Caco-2 (cell line): ENCODE measurements around the gene CUEDC2. TPM values are rescaled to one million over a fixed set of nuclear protein-coding genes. Genes with fewer than 3 reads are reported as not detected.

ENCODE experiments used
- BruUV-seq: library from RNA; stranded (reverse); fragments of 400-500 nt; replicated peaks from 2 replicates; lab custom pipeline; 2021; lab: Mats Ljungman, UMichigan
- CTCF ChIA-PET: fragments of 300-600 bp; sonication (Branson Sonifier 250); formaldehyde crosslinking; loops from one replicate; lab custom pipeline; 2022; ENCODE audit warnings: antibody characterized with exemption; lab: Charles Lee
- POLR2A ChIA-PET: fragments of 300-600 bp; sonication (Branson Sonifier 250); formaldehyde crosslinking; loops from one replicate; lab custom pipeline; 2022; ENCODE audit warnings: antibody characterized with exemption; lab: Charles Lee
- DNase-seq, 2 experiments: peaks; one replicate each; pipeline versions ENCODE4 v3.0.0 to v3.0.0-alpha.2; 2020 to 2022
- H3K27me3 ChIP-seq: replicated peaks from 2 replicates; pipeline ENCODE4 v1.6.0; 2011; ENCODE audit warnings: low read length; ENCODE audit not compliant: control insufficient read depth, insufficient read depth
- H3K36me3 ChIP-seq: 2 replicates; pipeline ENCODE4 v1.5.1; 2011; ENCODE audit warnings: low read length; ENCODE audit not compliant: control insufficient read depth, insufficient read depth
- H3K4me1 ChIP-seq: fragments of 250-450 bp; sonication (Bioruptor Pico); 2 replicates; pipeline ENCODE4 v1.5.1; 2020; ENCODE audit warnings: mild to moderate bottlenecking
- H3K4me3 ChIP-seq: 2 replicates; pipeline ENCODE4 v1.5.1; 2011; ENCODE audit warnings: low read depth, mild to moderate bottlenecking, control low read depth, low read length
- H3K9me3 ChIP-seq: fragments of 250-450 bp; sonication (Bioruptor Pico); 2 replicates; pipeline ENCODE4 v1.5.1; 2020; ENCODE audit warnings: mild to moderate bottlenecking, moderate library complexity
- H3K27ac Mint-ChIP-seq: one replicate; pipeline ENCODE4 v1.8.0; 2022; ENCODE audit warnings: mixed read lengths; ENCODE audit not compliant: unreplicated experiment
- H3K27me3 Mint-ChIP-seq: one replicate; pipeline ENCODE4 v1.8.0; 2022; ENCODE audit warnings: mixed read lengths; ENCODE audit not compliant: insufficient read depth, unreplicated experiment
- H3K36me3 Mint-ChIP-seq: one replicate; pipeline ENCODE4 v1.8.0; 2022; ENCODE audit warnings: mild to moderate bottlenecking, mixed read lengths; ENCODE audit not compliant: insufficient read depth, unreplicated experiment
- H3K4me1 Mint-ChIP-seq: one replicate; pipeline ENCODE4 v1.8.0; 2022; ENCODE audit warnings: low read depth, mixed read lengths; ENCODE audit not compliant: unreplicated experiment
- H3K4me3 Mint-ChIP-seq: one replicate; pipeline ENCODE4 v1.8.0; 2022; ENCODE audit warnings: mild to moderate bottlenecking, moderate library complexity, mixed read lengths; ENCODE audit not compliant: unreplicated experiment
- H3K9me3 Mint-ChIP-seq: one replicate; pipeline ENCODE4 v1.8.0; 2022; ENCODE audit warnings: mixed read lengths; ENCODE audit not compliant: unreplicated experiment
- CTCF ChIP-seq, 2 experiments: fragments of 200-600 bp in 1 of 2; IDR thresholded peaks; 1 replicate in 1 of 2; 2 replicates in 1 of 2; pipeline versions ENCODE4 v1.5.1 to v1.8.0; 2011 to 2022; ENCODE audit warnings: antibody characterized with exemption in 1 of 2, control low read depth in 1 of 2, inconsistent platforms in 1 of 2, low read depth in 1 of 2, low read length in 1 of 2, mild to moderate bottlenecking in 1 of 2, moderate library complexity in 1 of 2; ENCODE audit not compliant: insufficient read depth in 1 of 2, severe bottlenecking in 1 of 2, unreplicated experiment in 1 of 2
- intact Hi-C: fragments of 100-400 bp; cut with micrococcal nuclease; formaldehyde crosslinking; loops from one replicate; pipeline ENCODE4 v1.10.0; 2022; ENCODE audit not compliant: unreplicated experiment
- total RNA-seq: library from RNA; stranded (reverse); gene quantifications from 2 replicates; pipeline ENCODE4 v1.2.3, GENCODE V29; 2022

The CUEDC2 gene
- total RNA-seq, 1 experiment from 2014 or later: 32.1 TPM

- Histone ChIP-seq H3K9me3 (no peaks in the 10 kb centered on the region), H3K4me3 (no peak overlapping the region), H3K4me1 (peaks cover 33% of the 10 kb centered on the region), H3K36me3 (no peaks in the 10 kb centered on the region), H3K27me3 (no peaks in the 10 kb centered on the region)
- H3K27me3 Mint-ChIP-seq: no peaks in the 10 kb centered on the region
- no TSS peak for BruUV-seq
- no peaks in the 10 kb centered on the region for H3K9me3 Mint-ChIP-seq
- intact Hi-C loops: no loop called here
- no peak for DNase-seq
- ChIA-PET POLR2A (interaction anchor here (0.6 kb wide), 1 partner anchor 581 kb away, joined by 3 read pairs; no protein-coding TSS in a partner anchor), CTCF (interaction anchor here (0.6 to 0.8 kb wide), 2 partner anchors 172 to 616 kb away, joined by 3 read pairs; partner anchors contain the start of gene ELOVL3)
- H3K27ac Mint-ChIP-seq: no peak overlapping the region
- H3K4me1 Mint-ChIP-seq: peaks cover 22% of the 10 kb centered on the region
- no peak for TF ChIP-seq CTCF (IDR thresholded peaks at IDR 0.05; ENCODE audit: insufficient read depth in 1 of 2, low read depth in 1 of 2, low read length in 1 of 2, severe bottlenecking in 1 of 2, unreplicated experiment in 1 of 2)
- peaks cover 29% of the 10 kb centered on the region for H3K36me3 Mint-ChIP-seq
- peak overlapping the region; percentile 90 for H3K4me3 Mint-ChIP-seq
Observed at GRCh38 chr10:102397222-102398171, 34.9 kb downstream of the CUEDC2 start.

DNA sequence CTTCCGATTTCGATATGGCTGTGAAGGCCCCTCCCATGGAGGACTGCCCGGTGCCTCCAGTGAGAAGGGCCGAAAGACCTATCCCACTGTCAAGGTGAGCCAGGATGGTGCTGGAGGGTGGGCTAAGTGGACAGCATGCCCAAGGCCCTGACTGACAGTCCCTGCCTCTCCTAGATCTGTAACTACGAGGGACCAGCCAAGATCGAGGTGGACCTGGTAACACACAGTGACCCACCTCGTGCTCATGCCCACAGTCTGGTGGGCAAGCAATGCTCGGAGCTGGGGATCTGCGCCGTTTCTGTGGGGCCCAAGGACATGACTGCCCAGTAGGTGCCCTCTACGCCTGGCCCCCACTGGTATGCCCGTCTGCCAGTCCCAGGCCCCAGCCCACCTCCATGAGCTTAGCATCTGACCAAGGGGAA lies 35.6 kb downstream of the CUEDC2 start:
- Mint-ChIP-seq H3K27me3 (no peaks in the 10 kb centered on the region), H3K9me3 (no peaks in the 10 kb centered on the region), H3K4me1 (peaks cover 14% of the 10 kb centered on the region), H3K36me3 (peaks cover 25% of the 10 kb centered on the region), H3K27ac (no peak overlapping the region), H3K4me3 (peak overlapping the region; percentile 90)
- BruUV-seq: no TSS peak
- intact Hi-C loops: no loop called here
- DNase-seq: no peak
- H3K36me3 ChIP-seq: no peaks in the 10 kb centered on the region
- peaks cover 26% of the 10 kb centered on the region for H3K4me1 ChIP-seq
- POLR2A ChIA-PET: interaction anchor here (0.6 kb wide), 1 partner anchor 26 kb away, joined by 3 read pairs; no protein-coding TSS in a partner anchor
- H3K4me3 ChIP-seq: no peak overlapping the region; the same call in 1 of the 2 replicates
- CTCF ChIA-PET: interaction anchor here (1.3 kb wide), 1 partner anchor 167 kb away, joined by 3 read pairs; no protein-coding TSS in a partner anchor
- no peak for TF ChIP-seq CTCF (IDR thresholded peaks at IDR 0.05; ENCODE audit: insufficient read depth in 1 of 2, low read depth in 1 of 2, low read length in 1 of 2, severe bottlenecking in 1 of 2, unreplicated experiment in 1 of 2)
- no peaks in the 10 kb centered on the region for H3K27me3 ChIP-seq
- no peaks in the 10 kb centered on the region for H3K9me3 ChIP-seq

DNA sequence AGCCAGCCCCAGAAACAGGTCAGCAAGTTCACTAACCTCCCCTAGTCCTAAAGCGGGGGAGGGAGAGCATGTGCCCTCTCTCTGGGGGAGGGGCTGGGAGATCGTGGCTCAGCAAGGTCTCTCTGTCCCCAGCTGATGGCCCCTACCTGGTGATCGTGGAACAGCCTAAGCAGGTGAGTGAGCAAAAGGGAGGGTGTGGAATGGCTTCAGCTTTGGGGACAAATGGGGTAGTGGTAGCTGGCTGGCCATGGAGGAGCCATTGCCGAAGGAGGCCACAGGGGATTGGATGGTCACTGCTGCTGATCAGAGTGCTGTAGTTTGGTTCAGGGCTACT lies 36.1 kb downstream of the CUEDC2 start:
- peaks cover 10% of the 10 kb centered on the region for H3K4me1 Mint-ChIP-seq
- H3K9me3 Mint-ChIP-seq: no peaks in the 10 kb centered on the region
- Histone ChIP-seq H3K4me1 (peaks cover 22% of the 10 kb centered on the region), H3K4me3 (peak overlapping the region; percentile 75), H3K27me3 (no peaks in the 10 kb centered on the region), H3K9me3 (no peaks in the 10 kb centered on the region), H3K36me3 (no peaks in the 10 kb centered on the region)
- no peaks in the 10 kb centered on the region for H3K27me3 Mint-ChIP-seq
- peaks cover 22% of the 10 kb centered on the region for H3K36me3 Mint-ChIP-seq
- intact Hi-C loops: no loop called here
- ChIA-PET CTCF (interaction anchor here (0.7 to 3.7 kb wide), 7 partner anchors 13 to 188 kb away, joined by 3 to 28 read pairs (median 4); partner anchors contain the start of genes FBXL15, PITX3 and SUFU), POLR2A (interaction anchor here (0.6 to 1.1 kb wide), 2 partner anchors 9 to 27 kb away, joined by 3 read pairs; no protein-coding TSS in a partner anchor)
- BruUV-seq: no TSS peak
- peak overlapping the region; percentile 90 for H3K27ac Mint-ChIP-seq
- DNase-seq: no peak
- no peak for TF ChIP-seq CTCF (IDR thresholded peaks at IDR 0.05; ENCODE audit: insufficient read depth in 1 of 2, low read depth in 1 of 2, low read length in 1 of 2, severe bottlenecking in 1 of 2, unreplicated experiment in 1 of 2)
- H3K4me3 Mint-ChIP-seq: peak overlapping the region; percentile 90
